ENCODE data around the gene HLA-DMA. TPM values are rescaled to one million over a fixed set of nuclear protein-coding genes. Genes with fewer than 3 reads are reported as not detected.

The HLA-DMA gene
- polyA plus RNA-seq, 3 donors, result 434 to 526 (median 515) TPM

GRCh38 chr6:32938494-32938893 is 14.4 kb downstream of the HLA-DMA start:
- H3K4me1 ChIP-seq (ENCODE audit: control insufficient read depth in 1 of 2, insufficient read depth in 2 of 2, low read length in 2 of 2), result peaks cover 88 to 97% of the 10 kb centered on the region in 2 donors
- peaks cover 36 to 38% of the 10 kb centered on the region in 2 donors for H3K36me3 ChIP-seq (replicated peaks in 1 of 2; ENCODE audit: control insufficient read depth in 1 of 2, insufficient read depth in 2 of 2, low read length in 2 of 2)
- intact Hi-C loops (cut with micrococcal nuclease), result loop anchor here in 1 of 2 donors (5.0 to 10.0 kb wide), 3 partner anchors 34 to 306 kb away; no protein-coding TSS in a partner anchor
- Mint-ChIP-seq H3K36me3 (peaks cover 55 to 57% of the 10 kb centered on the region in 2 donors), H3K4me1 (peaks cover 86% of the 10 kb centered on the region), H3K27me3 (ENCODE audit: low read depth in 3 of 3) (peaks cover 0 to 4% (median 1%) of the 10 kb centered on the region in 3 donors), H3K4me3 (peak overlapping the region; percentile 75 to 88), H3K9me3 (no peaks in the 10 kb centered on the region), H3K27ac (peak overlapping the region; percentile 91 to 98 (median 96))
- 48% methylated on average over 2 of the region's 7 CpGs for WGBS (ENCODE audit: insufficient coverage)
- peaks cover 15% of the 10 kb centered on the region for H4K20me1 ChIP-seq (ENCODE audit: insufficient read depth, low read length)
- peak overlapping the region in 2 of 3 experiments; percentile 96 to 97 for H3K4me3 ChIP-seq (replicated peaks in 1 of 3; ENCODE audit: low read depth in 2 of 3, low read length in 3 of 3)
- peak overlapping the region; percentile 74 to 85 for H3K27ac ChIP-seq (ENCODE audit: low read depth in 1 of 2, low read length in 2 of 2)
- peak; percentile 32 to 59 (median 58) for DNase-seq
- no peaks in the 10 kb centered on the region for H3K27me3 ChIP-seq (ENCODE audit: control insufficient read depth in 2 of 2, insufficient read depth in 2 of 2, low read length in 2 of 2)
- H2AFZ ChIP-seq (ENCODE audit: insufficient read depth, low read depth, low read length, poor library complexity, severe bottlenecking), result no peak overlapping the region
- peaks cover 68% of the 10 kb centered on the region for H3K79me2 ChIP-seq (ENCODE audit: insufficient read depth, low read length)
- no peak for TF ChIP-seq CTCF (IDR thresholded peaks at IDR 0.05)
- peak overlapping the region; percentile 78 for H3K4me2 ChIP-seq (replicated peaks; ENCODE audit: extremely low read depth, low read length, poor library complexity, severe bottlenecking)
- no peak overlapping the region for H3K9ac ChIP-seq (ENCODE audit: insufficient read depth, low read length, poor library complexity, severe bottlenecking)
- H3K9me3 ChIP-seq (replicated peaks in 1 of 2; ENCODE audit: control insufficient read depth in 1 of 2, insufficient read depth in 1 of 2, low read length in 2 of 2), result no peaks in the 10 kb centered on the region

- Mint-ChIP-seq H3K9me3 (no peaks in the 10 kb centered on the region), H3K4me1 (peaks cover 85% of the 10 kb centered on the region), H3K4me3 (peak overlapping the region; percentile 75 to 88), H3K36me3 (peaks cover 53 to 54% of the 10 kb centered on the region in 2 donors), H3K27ac (peak overlapping the region; percentile 90 to 98 (median 96)), H3K27me3 (ENCODE audit: low read depth in 3 of 3) (peaks cover 0 to 1% (median 1%) of the 10 kb centered on the region in 3 donors)
- 0% methylated on average over 2 of the region's 8 CpGs for WGBS (ENCODE audit: insufficient coverage)
- Histone ChIP-seq H3K36me3 (replicated peaks in 1 of 2; ENCODE audit: control insufficient read depth in 1 of 2, insufficient read depth in 2 of 2, low read length in 2 of 2) (peaks cover 36 to 38% of the 10 kb centered on the region in 2 donors), H3K79me2 (ENCODE audit: insufficient read depth, low read length) (peaks cover 55% of the 10 kb centered on the region), H3K9ac (ENCODE audit: insufficient read depth, low read length, poor library complexity, severe bottlenecking) (peak overlapping the region; percentile 22), H3K27me3 (ENCODE audit: control insufficient read depth in 2 of 2, insufficient read depth in 2 of 2, low read length in 2 of 2) (no peaks in the 10 kb centered on the region), H2AFZ (ENCODE audit: insufficient read depth, low read depth, low read length, poor library complexity, severe bottlenecking) (no peak overlapping the region), H3K4me2 (replicated peaks; ENCODE audit: extremely low read depth, low read length, poor library complexity, severe bottlenecking) (peak overlapping the region; percentile 78), H3K27ac (ENCODE audit: low read depth in 1 of 2, low read length in 2 of 2) (peak overlapping the region; percentile 72 to 85), H3K4me3 (replicated peaks in 1 of 3; ENCODE audit: low read depth in 2 of 3, low read length in 3 of 3) (peak overlapping the region in 1 of 3 experiments; percentile 97), H4K20me1 (ENCODE audit: insufficient read depth, low read length) (peaks cover 20% of the 10 kb centered on the region), H3K9me3 (replicated peaks in 1 of 2; ENCODE audit: control insufficient read depth in 1 of 2, insufficient read depth in 1 of 2, low read length in 2 of 2) (no peaks in the 10 kb centered on the region), H3K4me1 (ENCODE audit: control insufficient read depth in 1 of 2, insufficient read depth in 2 of 2, low read length in 2 of 2) (peaks cover 84 to 92% of the 10 kb centered on the region in 2 donors)
- intact Hi-C loops (cut with micrococcal nuclease), result loop anchor here in 1 of 2 donors (5.0 to 10.0 kb wide), 3 partner anchors 35 to 308 kb away; no protein-coding TSS in a partner anchor
- TF ChIP-seq CTCF (IDR thresholded peaks at IDR 0.05), result no peak
- DNase-seq, result peak; percentile 69 to 83 (median 70)
Observed at GRCh38 chr6:32937230-32937633, 15.7 kb downstream of the HLA-DMA start.

Data from CD14-positive monocyte (primary cell).